Measurements from ENCODE around the gene ATM. TPM values are rescaled to one million over a fixed set of nuclear protein-coding genes. Genes with fewer than 3 reads are reported as not detected.

The ATM gene
- total RNA-seq, 1 experiment from 2014 or later = 70.6 TPM

- CTCF ChIA-PET = no interaction called here
- POLR2A ChIA-PET = no interaction called here
- H3K9me3 Mint-ChIP-seq (ENCODE audit: unreplicated experiment) = peaks cover 6% of the 10 kb centered on the region
- no peak for DNase-seq (ENCODE audit: unreplicated experiment)
- H3K36me3 Mint-ChIP-seq (ENCODE audit: insufficient read depth, unreplicated experiment) = peaks cover 56% of the 10 kb centered on the region
- H3K4me1 Mint-ChIP-seq (ENCODE audit: insufficient read depth, unreplicated experiment) = no peaks in the 10 kb centered on the region
- TF ChIP-seq CTCF (IDR thresholded peaks at IDR 0.05; ENCODE audit: unreplicated experiment) = no peak
- no peak overlapping the region for H3K4me3 Mint-ChIP-seq (ENCODE audit: unreplicated experiment)
- BruUV-seq (replicated peaks) = no TSS peak
- H3K27ac Mint-ChIP-seq (ENCODE audit: low read depth, unreplicated experiment) = no peak overlapping the region
- intact Hi-C loops (cut with micrococcal nuclease) = no loop called here
- no peaks in the 10 kb centered on the region for H3K27me3 Mint-ChIP-seq (ENCODE audit: insufficient read depth, unreplicated experiment)
Measured at GRCh38 chr11:108207683-108208060, 15.2 kb upstream of the ATM start.

GRCh38 chr11:108210441-108210840 is 12.4 kb upstream of the ATM start:
- no peak overlapping the region for H3K27ac Mint-ChIP-seq (ENCODE audit: low read depth, unreplicated experiment)
- ChIA-PET POLR2A (interaction anchor here (1.5 kb wide), 2 partner anchors 9 to 10 kb away, joined by 6 to 8 read pairs; no protein-coding TSS in a partner anchor), CTCF (interaction anchor here (0.5 kb wide), 1 partner anchor 21 kb away, joined by 3 read pairs; no protein-coding TSS in a partner anchor)
- intact Hi-C loops (cut with micrococcal nuclease) = no loop called here
- no peaks in the 10 kb centered on the region for H3K9me3 Mint-ChIP-seq (ENCODE audit: unreplicated experiment)
- no peak for TF ChIP-seq CTCF (IDR thresholded peaks at IDR 0.05; ENCODE audit: unreplicated experiment)
- no TSS peak for BruUV-seq (replicated peaks)
- H3K27me3 Mint-ChIP-seq (ENCODE audit: insufficient read depth, unreplicated experiment) = no peaks in the 10 kb centered on the region
- peaks cover 65% of the 10 kb centered on the region for H3K36me3 Mint-ChIP-seq (ENCODE audit: insufficient read depth, unreplicated experiment)
- no peaks in the 10 kb centered on the region for H3K4me1 Mint-ChIP-seq (ENCODE audit: insufficient read depth, unreplicated experiment)
- no peak overlapping the region for H3K4me3 Mint-ChIP-seq (ENCODE audit: unreplicated experiment)
- DNase-seq (ENCODE audit: unreplicated experiment) = no peak

GRCh38 chr11:108213784-108214183 is 9.1 kb upstream of the ATM start:
- CTCF ChIA-PET = interaction anchor here (0.8 to 1.0 kb wide), 2 partner anchors 10 to 73 kb away, joined by 4 to 6 read pairs; partner anchors contain the start of gene ATM
- intact Hi-C loops (cut with micrococcal nuclease) = no loop called here

GRCh38 chr11:108216988-108217387 is 5.9 kb upstream of the ATM start:
- no peak for DNase-seq (ENCODE audit: unreplicated experiment)
- BruUV-seq (replicated peaks) = no TSS peak
- Mint-ChIP-seq H3K36me3 (ENCODE audit: insufficient read depth, unreplicated experiment) (peaks cover 28% of the 10 kb centered on the region), H3K27ac (ENCODE audit: low read depth, unreplicated experiment) (no peak overlapping the region), H3K4me1 (ENCODE audit: insufficient read depth, unreplicated experiment) (peaks cover 35% of the 10 kb centered on the region), H3K9me3 (ENCODE audit: unreplicated experiment) (no peaks in the 10 kb centered on the region), H3K27me3 (ENCODE audit: insufficient read depth, unreplicated experiment) (no peaks in the 10 kb centered on the region), H3K4me3 (ENCODE audit: unreplicated experiment) (no peak overlapping the region)
- intact Hi-C loops (cut with micrococcal nuclease) = no loop called here
- no peak for TF ChIP-seq CTCF (IDR thresholded peaks at IDR 0.05; ENCODE audit: unreplicated experiment)
- CTCF ChIA-PET = no interaction called here
- POLR2A ChIA-PET = no interaction called here

More at GRCh38 chr11:108213784-108214183, 9.1 kb upstream of the ATM start:
- peaks cover 13% of the 10 kb centered on the region for H3K4me1 Mint-ChIP-seq (ENCODE audit: insufficient read depth, unreplicated experiment)
- POLR2A ChIA-PET = interaction anchor here (0.7 to 2.5 kb wide), 3 partner anchors 8 to 67 kb away, joined by 3 to 8 read pairs (median 8); partner anchors contain the start of genes ATM and NPAT
- DNase-seq (ENCODE audit: unreplicated experiment) = no peak
- peaks cover 42% of the 10 kb centered on the region for H3K36me3 Mint-ChIP-seq (ENCODE audit: insufficient read depth, unreplicated experiment)
- H3K4me3 Mint-ChIP-seq (ENCODE audit: unreplicated experiment) = no peak overlapping the region
- no peak for TF ChIP-seq CTCF (IDR thresholded peaks at IDR 0.05; ENCODE audit: unreplicated experiment)
- no peak overlapping the region for H3K27ac Mint-ChIP-seq (ENCODE audit: low read depth, unreplicated experiment)
- H3K27me3 Mint-ChIP-seq (ENCODE audit: insufficient read depth, unreplicated experiment) = no peaks in the 10 kb centered on the region
- no peaks in the 10 kb centered on the region for H3K9me3 Mint-ChIP-seq (ENCODE audit: unreplicated experiment)
- no TSS peak for BruUV-seq (replicated peaks)

Data from MCF 10A (cell line).